Osteoblast (primary cell): Measurements from ENCODE around the gene TENM4. TPM values are rescaled to one million over a fixed set of nuclear protein-coding genes. Genes with fewer than 3 reads are reported as not detected.

Experiments
- DNase-seq: peaks from one replicate; pipeline ENCODE4 v3.0.0; 2011; ENCODE audit warnings: low spot score, mixed read lengths; ENCODE audit not compliant: insufficient read length; ENCODE audit errors: missing footprints
- H2AFZ ChIP-seq: 2 replicates; pipeline ENCODE4 v1.6.0; 2011; ENCODE audit warnings: mild to moderate bottlenecking, low read length
- H3K27ac ChIP-seq: 2 replicates; pipeline ENCODE4 v1.5.1; 2011; ENCODE audit warnings: mild to moderate bottlenecking, low read depth, low read length, moderate library complexity
- H3K27me3 ChIP-seq: 2 replicates; pipeline ENCODE4 v1.6.0; 2012; ENCODE audit warnings: mild to moderate bottlenecking, control low read depth, inconsistent platforms, low read length, moderate library complexity; ENCODE audit not compliant: insufficient read depth
- H3K36me3 ChIP-seq: 2 replicates; pipeline ENCODE4 v1.5.1; 2011; ENCODE audit warnings: mild to moderate bottlenecking, low read length, control low read depth, moderate library complexity; ENCODE audit not compliant: insufficient read depth
- H3K4me1 ChIP-seq: 2 replicates; pipeline ENCODE4 v1.5.1; 2011; ENCODE audit warnings: mild to moderate bottlenecking, low read length, control low read depth, moderate library complexity; ENCODE audit not compliant: insufficient read depth
- H3K4me2 ChIP-seq: 2 replicates; pipeline ENCODE4 v1.6.0; 2011; ENCODE audit warnings: mild to moderate bottlenecking, low read length; ENCODE audit not compliant: insufficient read depth
- H3K4me3 ChIP-seq: fragments of 200-600 bp; sonication (generic); 3 replicates; pipeline ENCODE4 v1.5.1; 2012; ENCODE audit warnings: mild to moderate bottlenecking, low read length, inconsistent platforms; ENCODE audit not compliant: insufficient read depth
- H3K79me2 ChIP-seq: 2 replicates; pipeline ENCODE4 v1.6.0; 2012; ENCODE audit warnings: mild to moderate bottlenecking, low read length, control low read depth, inconsistent platforms; ENCODE audit not compliant: insufficient read depth
- H3K9me3 ChIP-seq: 2 replicates; pipeline ENCODE4 v1.5.1; 2011; ENCODE audit warnings: low read depth, low read length, control low read depth
- H4K20me1 ChIP-seq: 2 replicates; pipeline ENCODE4 v1.6.0; 2012; ENCODE audit warnings: mild to moderate bottlenecking, low read length, control low read depth; ENCODE audit not compliant: insufficient read depth
- total RNA-seq: library from RNA; depleted of rRNA; stranded (reverse); fragments of >200 nt; gene quantifications from 2 replicates; pipeline ENCODE4 v1.2.3, GENCODE V29; 2012
- TF ChIP-seq, protein P1 (sequence below): IDR thresholded peaks from 2 replicates; pipeline ENCODE4 v1.5.1; 2011; ENCODE audit warnings: mild to moderate bottlenecking, low read depth, low read length, moderate library complexity; ENCODE audit errors: extremely low read depth

The TENM4 gene
- total RNA-seq, 1 donor, result 63.3 TPM

- H4K20me1 ChIP-seq, result peaks cover 6% of the 10 kb centered on the region
Observed at GRCh38 chr11:79342686-79343085, 98.1 kb downstream of the TENM4 start.

DNA sequence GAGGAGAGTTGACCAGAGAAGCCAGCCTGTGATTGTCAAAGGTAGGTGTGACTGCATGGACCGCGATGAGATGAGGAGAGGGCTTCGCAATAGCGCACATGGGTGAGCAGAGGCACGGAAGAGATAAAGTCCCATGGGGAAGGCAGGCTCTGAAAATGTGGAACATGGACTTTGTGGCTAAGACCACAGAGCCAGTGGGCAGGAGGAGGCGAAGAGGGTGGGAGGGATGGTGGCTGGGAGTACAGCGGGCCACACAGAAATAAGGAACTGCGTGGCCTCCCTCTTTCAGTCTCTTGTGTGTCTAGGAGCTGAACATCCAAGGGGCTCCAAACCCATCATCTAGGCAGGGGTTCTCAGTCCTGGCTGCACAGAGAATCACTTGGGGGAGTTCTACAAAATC lies 98.6 kb downstream of the TENM4 start:
- H3K4me3 ChIP-seq, result no peak overlapping the region
- TF ChIP-seq, protein P1, sequence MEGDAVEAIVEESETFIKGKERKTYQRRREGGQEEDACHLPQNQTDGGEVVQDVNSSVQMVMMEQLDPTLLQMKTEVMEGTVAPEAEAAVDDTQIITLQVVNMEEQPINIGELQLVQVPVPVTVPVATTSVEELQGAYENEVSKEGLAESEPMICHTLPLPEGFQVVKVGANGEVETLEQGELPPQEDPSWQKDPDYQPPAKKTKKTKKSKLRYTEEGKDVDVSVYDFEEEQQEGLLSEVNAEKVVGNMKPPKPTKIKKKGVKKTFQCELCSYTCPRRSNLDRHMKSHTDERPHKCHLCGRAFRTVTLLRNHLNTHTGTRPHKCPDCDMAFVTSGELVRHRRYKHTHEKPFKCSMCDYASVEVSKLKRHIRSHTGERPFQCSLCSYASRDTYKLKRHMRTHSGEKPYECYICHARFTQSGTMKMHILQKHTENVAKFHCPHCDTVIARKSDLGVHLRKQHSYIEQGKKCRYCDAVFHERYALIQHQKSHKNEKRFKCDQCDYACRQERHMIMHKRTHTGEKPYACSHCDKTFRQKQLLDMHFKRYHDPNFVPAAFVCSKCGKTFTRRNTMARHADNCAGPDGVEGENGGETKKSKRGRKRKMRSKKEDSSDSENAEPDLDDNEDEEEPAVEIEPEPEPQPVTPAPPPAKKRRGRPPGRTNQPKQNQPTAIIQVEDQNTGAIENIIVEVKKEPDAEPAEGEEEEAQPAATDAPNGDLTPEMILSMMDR, result no peak
- no peaks in the 10 kb centered on the region for H3K27me3 ChIP-seq
- DNase-seq, result no peak
- H3K4me1 ChIP-seq, result no peaks in the 10 kb centered on the region
- H3K27ac ChIP-seq, result no peak overlapping the region
- H3K79me2 ChIP-seq, result no peaks in the 10 kb centered on the region
- H3K4me2 ChIP-seq, result no peak overlapping the region
- no peaks in the 10 kb centered on the region for H3K36me3 ChIP-seq
- H4K20me1 ChIP-seq, result peaks cover 6% of the 10 kb centered on the region
- H2AFZ ChIP-seq, result no peak overlapping the region
- H3K9me3 ChIP-seq, result no peaks in the 10 kb centered on the region

More at GRCh38 chr11:79342686-79343085, 98.1 kb downstream of the TENM4 start:
- Histone ChIP-seq H3K4me2 (no peak overlapping the region), H3K4me3 (no peak overlapping the region), H3K27ac (no peak overlapping the region), H2AFZ (no peak overlapping the region), H3K27me3 (no peaks in the 10 kb centered on the region), H3K36me3 (no peaks in the 10 kb centered on the region), H3K9me3 (no peaks in the 10 kb centered on the region), H3K79me2 (no peaks in the 10 kb centered on the region), H3K4me1 (no peaks in the 10 kb centered on the region)
- TF ChIP-seq, protein P1, result no peak
- no peak for DNase-seq

GRCh38 chr11:79340535-79340934 lies 100.3 kb downstream of the TENM4 start:
- no peaks in the 10 kb centered on the region for H3K79me2 ChIP-seq
- H2AFZ ChIP-seq, result no peak overlapping the region
- H3K4me2 ChIP-seq, result no peak overlapping the region
- no peak overlapping the region for H3K27ac ChIP-seq
- TF ChIP-seq, protein P1, result no peak
- no peaks in the 10 kb centered on the region for H3K36me3 ChIP-seq
- no peaks in the 10 kb centered on the region for H3K27me3 ChIP-seq
- no peak overlapping the region for H3K4me3 ChIP-seq
- no peaks in the 10 kb centered on the region for H3K4me1 ChIP-seq
- no peak for DNase-seq
- peaks cover 6% of the 10 kb centered on the region for H4K20me1 ChIP-seq
- no peaks in the 10 kb centered on the region for H3K9me3 ChIP-seq

- Histone ChIP-seq H3K79me2 (no peaks in the 10 kb centered on the region), H3K9me3 (no peaks in the 10 kb centered on the region)
- no peak for DNase-seq
Observed at GRCh38 chr11:79336797-79337517, 103.9 kb downstream of the TENM4 start.

More at GRCh38 chr11:79336797-79337517, 103.9 kb downstream of the TENM4 start:
- Histone ChIP-seq H3K27ac (no peak overlapping the region), H2AFZ (no peak overlapping the region), H3K4me1 (no peaks in the 10 kb centered on the region), H3K36me3 (no peaks in the 10 kb centered on the region), H3K27me3 (no peaks in the 10 kb centered on the region), H3K4me2 (no peak overlapping the region), H3K4me3 (no peak overlapping the region), H4K20me1 (peaks cover 3% of the 10 kb centered on the region)
- TF ChIP-seq, protein P1, result no peak
